ENCODE results near the gene SHKBP1. TPM values are rescaled to one million over a fixed set of nuclear protein-coding genes. Genes with fewer than 3 reads are reported as not detected.

The SHKBP1 gene
- total RNA-seq, 1 donor from 2014 or later = 76.3 TPM

GRCh38 chr19:40610396-40611064, 33.9 kb downstream of the SHKBP1 start:
- H3K36me3 Mint-ChIP-seq (ENCODE audit: low read depth) = peaks cover 10% of the 10 kb centered on the region
- peaks cover 90% of the 10 kb centered on the region for H3K27me3 Mint-ChIP-seq (ENCODE audit: low read depth)
- no peak overlapping the region for H3K27ac Mint-ChIP-seq (ENCODE audit: unreplicated experiment)
- no peak for TF ChIP-seq CTCF (conservative IDR thresholded peaks at IDR 0.05)
- no peaks in the 10 kb centered on the region for H3K9me3 Mint-ChIP-seq
- DNase-seq (ENCODE audit: low read depth, low spot score) = no peak
- peak overlapping the region; percentile 85 for H3K4me3 Mint-ChIP-seq
- H3K4me1 Mint-ChIP-seq = peaks cover 47% of the 10 kb centered on the region

- TF ChIP-seq CTCF (conservative IDR thresholded peaks at IDR 0.05) = no peak
- no peak for DNase-seq (ENCODE audit: low read depth, low spot score)
- no peak overlapping the region for H3K27ac Mint-ChIP-seq (ENCODE audit: unreplicated experiment)
- peaks cover 41% of the 10 kb centered on the region for H3K4me1 Mint-ChIP-seq
- H3K27me3 Mint-ChIP-seq (ENCODE audit: low read depth) = peaks cover 84% of the 10 kb centered on the region
- peaks cover 10% of the 10 kb centered on the region for H3K36me3 Mint-ChIP-seq (ENCODE audit: low read depth)
- peak overlapping the region; percentile 14 for H3K4me3 Mint-ChIP-seq
- H3K9me3 Mint-ChIP-seq = no peaks in the 10 kb centered on the region
These were observed 34.4 kb downstream of the SHKBP1 start for GRCh38 chr19:40611096-40611495.

GRCh38 chr19:40611900-40612698, 35.4 kb downstream of the SHKBP1 start:
- no peak for DNase-seq (ENCODE audit: low read depth, low spot score)
- Mint-ChIP-seq H3K4me1 (peaks cover 40% of the 10 kb centered on the region), H3K4me3 (peak overlapping the region; percentile 80), H3K27ac (ENCODE audit: unreplicated experiment) (no peak overlapping the region), H3K36me3 (ENCODE audit: low read depth) (peaks cover 10% of the 10 kb centered on the region), H3K27me3 (ENCODE audit: low read depth) (peaks cover 74% of the 10 kb centered on the region), H3K9me3 (no peaks in the 10 kb centered on the region)
- no peak for TF ChIP-seq CTCF (conservative IDR thresholded peaks at IDR 0.05)

GRCh38 chr19:40612831-40613689, 36.4 kb downstream of the SHKBP1 start:
- no peak for TF ChIP-seq CTCF (conservative IDR thresholded peaks at IDR 0.05)
- peaks cover 7% of the 10 kb centered on the region for H3K36me3 Mint-ChIP-seq (ENCODE audit: low read depth)
- H3K27me3 Mint-ChIP-seq (ENCODE audit: low read depth) = peaks cover 64% of the 10 kb centered on the region
- peaks cover 40% of the 10 kb centered on the region for H3K4me1 Mint-ChIP-seq
- H3K9me3 Mint-ChIP-seq = no peaks in the 10 kb centered on the region
- DNase-seq (ENCODE audit: low read depth, low spot score) = no peak
- peak overlapping the region; percentile 90 for H3K4me3 Mint-ChIP-seq
- no peak overlapping the region for H3K27ac Mint-ChIP-seq (ENCODE audit: unreplicated experiment)
